Activated naive CD8-positive, alpha-beta T cell treated with anti-CD3 and anti-CD28 coated beads for 36 hours (primary cell): ENCODE data around the gene PPY. TPM values are rescaled to one million over a fixed set of nuclear protein-coding genes. Genes with fewer than 3 reads are reported as not detected.
"Not testable (repeated sequence)": the region's sequence is repeated elsewhere in the genome, so short reads cannot be mapped to it uniquely, and the experiment has no call there.

Experiments used
- DNase-seq: peaks from one replicate; pipeline ENCODE4 v3.0.0; 2021
- H3K27ac Mint-ChIP-seq: one replicate; pipeline ENCODE4 v1.8.0; 2022; ENCODE audit warnings: mild to moderate bottlenecking, moderate library complexity, mixed read lengths
- H3K27me3 Mint-ChIP-seq: one replicate; pipeline ENCODE4 v1.8.0; 2022; ENCODE audit warnings: mild to moderate bottlenecking, mixed read lengths
- H3K36me3 Mint-ChIP-seq: one replicate; pipeline ENCODE4 v1.8.0; 2021; ENCODE audit warnings: mild to moderate bottlenecking, mixed read lengths
- H3K4me1 Mint-ChIP-seq: one replicate; pipeline ENCODE4 v1.8.0; 2021; ENCODE audit warnings: mixed read lengths
- H3K4me3 Mint-ChIP-seq: one replicate; pipeline ENCODE4 v1.8.0; 2022; ENCODE audit warnings: mild to moderate bottlenecking, moderate library complexity, mixed read lengths
- H3K9me3 Mint-ChIP-seq: one replicate; pipeline ENCODE4 v1.8.0; 2022; ENCODE audit warnings: mixed read lengths
- total RNA-seq, 2 experiments: library from RNA; stranded (reverse); gene quantifications; one replicate each; pipeline ENCODE4 v1.2.3, GENCODE V29; 2021

PPY gene
- total RNA-seq, 2 experiments from 2014 or later: not detected

- Mint-ChIP-seq H3K27ac (no peak overlapping the region), H3K9me3 (no peaks in the 10 kb centered on the region), H3K27me3 (peaks cover 23% of the 10 kb centered on the region), H3K4me1 (no peaks in the 10 kb centered on the region), H3K36me3 (no peaks in the 10 kb centered on the region), H3K4me3 (no peak overlapping the region)
- DNase-seq: no peak
Measured at GRCh38 chr17:43974382-43975266, 32.3 kb upstream of the PPY start.

DNA sequence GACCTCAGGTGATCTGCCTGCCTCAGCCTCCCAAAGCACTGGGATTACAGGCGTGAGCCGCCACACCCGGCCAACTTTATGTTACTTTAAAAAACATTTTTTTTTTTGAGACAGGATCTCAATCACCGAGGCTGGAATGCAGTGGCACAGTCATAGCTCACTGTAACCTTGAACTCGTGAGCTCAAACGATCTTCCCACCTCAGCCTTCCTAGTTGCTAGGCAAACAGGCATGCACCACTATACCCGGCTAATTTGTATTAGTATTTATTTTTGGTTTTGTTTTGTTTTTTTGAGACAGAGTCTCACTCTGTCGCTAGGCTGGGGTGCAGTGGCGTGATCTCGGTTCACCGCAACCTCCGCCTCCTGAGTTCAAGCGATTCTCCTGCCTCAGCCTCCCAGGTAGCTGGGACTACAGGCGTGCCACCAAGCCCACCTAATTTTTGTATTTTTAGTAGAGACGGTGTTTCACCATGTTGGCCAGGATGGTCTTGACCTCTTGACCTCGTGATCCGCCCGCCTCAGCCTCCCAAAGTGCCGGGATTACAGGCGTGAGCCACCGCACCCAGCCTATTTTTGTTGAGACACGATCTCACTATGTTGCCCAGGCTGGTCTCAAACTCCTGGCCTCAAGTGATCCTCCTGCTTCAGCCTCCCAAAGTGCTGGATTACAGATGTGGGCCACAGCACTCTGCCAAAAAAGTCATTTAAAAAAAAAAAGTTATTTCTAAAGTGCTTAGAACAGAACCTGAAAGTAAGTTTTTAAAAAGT lies 30.4 kb upstream of the PPY start:
- peaks cover 19% of the 10 kb centered on the region for H3K27me3 Mint-ChIP-seq
- H3K36me3 Mint-ChIP-seq, H3K9me3 Mint-ChIP-seq, H3K27ac Mint-ChIP-seq, H3K4me3 Mint-ChIP-seq, DNase-seq, H3K4me1 Mint-ChIP-seq: not testable (repeated sequence)

DNA sequence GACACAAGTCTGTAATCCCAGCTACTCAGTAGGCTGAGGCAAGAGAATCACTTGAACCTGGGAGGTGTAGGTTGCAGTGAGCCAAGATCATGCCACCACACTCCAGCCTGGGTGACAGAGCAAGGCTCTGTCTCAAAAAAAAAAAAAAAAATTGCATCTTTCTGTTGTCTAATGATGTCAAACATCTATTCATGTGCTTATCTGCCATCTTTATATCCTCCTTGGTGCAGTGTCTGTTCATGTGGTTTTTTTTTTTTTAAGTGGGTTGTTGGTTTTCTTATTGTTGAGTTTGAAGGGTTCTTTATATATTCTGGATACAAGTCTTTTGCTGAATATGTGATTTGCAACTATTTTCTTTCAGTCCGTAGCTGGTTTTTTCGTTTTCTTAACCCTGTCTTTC lies 29.2 kb upstream of the PPY start:
- not testable (repeated sequence) for H3K36me3 Mint-ChIP-seq, H3K9me3 Mint-ChIP-seq, DNase-seq, H3K27ac Mint-ChIP-seq, H3K4me1 Mint-ChIP-seq, H3K4me3 Mint-ChIP-seq
- peaks cover 15% of the 10 kb centered on the region for H3K27me3 Mint-ChIP-seq

GRCh38 chr17:43970366-43970765 lies 28.1 kb upstream of the PPY start:
- Mint-ChIP-seq H3K4me1 (no peaks in the 10 kb centered on the region), H3K36me3 (no peaks in the 10 kb centered on the region), H3K9me3 (no peaks in the 10 kb centered on the region), H3K27ac (no peak overlapping the region), H3K27me3 (peaks cover 21% of the 10 kb centered on the region), H3K4me3 (no peak overlapping the region)
- no peak for DNase-seq

DNA sequence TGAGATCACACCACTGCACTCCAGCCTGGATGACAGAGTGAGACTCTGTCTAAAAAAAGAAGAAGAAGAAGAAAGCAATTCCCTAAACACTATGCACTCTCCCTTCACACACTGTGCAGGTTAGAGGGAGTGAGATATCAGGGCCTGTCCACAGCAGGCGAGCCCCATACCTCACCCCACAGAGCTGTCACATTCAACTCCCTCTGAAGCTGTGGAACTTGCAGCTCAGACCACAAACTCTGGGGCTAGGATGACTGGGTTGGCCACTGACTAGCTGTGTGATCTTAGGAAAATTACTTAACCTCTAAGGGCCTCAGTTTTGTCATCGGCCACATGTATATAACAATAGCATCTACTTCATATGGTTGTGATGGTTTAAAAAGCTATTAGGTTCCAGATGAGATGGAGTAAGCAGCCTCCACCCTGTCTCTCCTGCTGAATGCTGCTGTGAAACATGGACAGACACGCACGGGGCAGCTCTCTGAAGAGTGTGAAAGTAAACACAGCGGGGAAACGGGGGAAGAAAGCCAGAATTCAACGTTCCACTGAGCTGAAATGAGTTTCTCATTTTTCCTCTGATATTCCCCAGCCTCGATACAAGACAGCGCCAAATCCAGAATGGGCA lies 25.1 kb upstream of the PPY start:
- H3K27me3 Mint-ChIP-seq: peaks cover 17% of the 10 kb centered on the region
- no peaks in the 10 kb centered on the region for H3K4me1 Mint-ChIP-seq
- no peak overlapping the region for H3K27ac Mint-ChIP-seq
- DNase-seq: no peak
- no peak overlapping the region for H3K4me3 Mint-ChIP-seq
- no peaks in the 10 kb centered on the region for H3K36me3 Mint-ChIP-seq
- no peaks in the 10 kb centered on the region for H3K9me3 Mint-ChIP-seq

GRCh38 chr17:43966276-43966675 lies 24.0 kb upstream of the PPY start:
- Mint-ChIP-seq H3K27ac (no peak overlapping the region), H3K4me3 (no peak overlapping the region), H3K27me3 (peaks cover 14% of the 10 kb centered on the region), H3K9me3 (no peaks in the 10 kb centered on the region), H3K4me1 (no peaks in the 10 kb centered on the region), H3K36me3 (no peaks in the 10 kb centered on the region)
- no peak for DNase-seq

- Mint-ChIP-seq H3K27ac (no peak overlapping the region), H3K9me3 (no peaks in the 10 kb centered on the region), H3K4me3 (no peak overlapping the region), H3K4me1 (no peaks in the 10 kb centered on the region), H3K27me3 (peaks cover 14% of the 10 kb centered on the region), H3K36me3 (no peaks in the 10 kb centered on the region)
- DNase-seq: no peak
Measured at GRCh38 chr17:43962479-43962878, 20.2 kb upstream of the PPY start.

DNA sequence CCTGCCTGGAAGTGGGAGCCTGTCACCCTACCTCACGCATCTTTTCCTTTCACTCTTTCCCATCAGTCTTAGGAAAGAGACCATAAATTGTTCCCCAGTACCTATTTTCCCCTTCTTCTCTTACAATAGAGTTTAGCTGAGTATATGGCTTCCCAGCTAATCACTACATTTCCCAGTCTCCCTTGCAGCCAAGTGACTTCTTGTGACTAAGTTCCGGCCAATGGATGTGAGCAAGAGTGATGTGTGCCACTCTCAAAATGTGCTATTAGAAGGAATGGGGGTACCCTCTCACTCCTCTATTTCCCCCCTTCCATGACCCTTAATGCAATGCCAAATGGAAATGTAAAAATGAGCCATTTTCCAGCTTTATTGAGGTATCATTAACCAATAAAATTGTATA lies 19.7 kb upstream of the PPY start:
- Mint-ChIP-seq H3K36me3 (no peaks in the 10 kb centered on the region), H3K27ac (no peak overlapping the region), H3K4me3 (no peak overlapping the region), H3K9me3 (no peaks in the 10 kb centered on the region), H3K4me1 (no peaks in the 10 kb centered on the region), H3K27me3 (peaks cover 14% of the 10 kb centered on the region)
- no peak for DNase-seq

GRCh38 chr17:43961292-43961691 lies 19.0 kb upstream of the PPY start:
- not testable (repeated sequence) for H3K4me3 Mint-ChIP-seq, DNase-seq, H3K4me1 Mint-ChIP-seq, H3K27ac Mint-ChIP-seq, H3K36me3 Mint-ChIP-seq, H3K9me3 Mint-ChIP-seq
- peaks cover 14% of the 10 kb centered on the region for H3K27me3 Mint-ChIP-seq

DNA sequence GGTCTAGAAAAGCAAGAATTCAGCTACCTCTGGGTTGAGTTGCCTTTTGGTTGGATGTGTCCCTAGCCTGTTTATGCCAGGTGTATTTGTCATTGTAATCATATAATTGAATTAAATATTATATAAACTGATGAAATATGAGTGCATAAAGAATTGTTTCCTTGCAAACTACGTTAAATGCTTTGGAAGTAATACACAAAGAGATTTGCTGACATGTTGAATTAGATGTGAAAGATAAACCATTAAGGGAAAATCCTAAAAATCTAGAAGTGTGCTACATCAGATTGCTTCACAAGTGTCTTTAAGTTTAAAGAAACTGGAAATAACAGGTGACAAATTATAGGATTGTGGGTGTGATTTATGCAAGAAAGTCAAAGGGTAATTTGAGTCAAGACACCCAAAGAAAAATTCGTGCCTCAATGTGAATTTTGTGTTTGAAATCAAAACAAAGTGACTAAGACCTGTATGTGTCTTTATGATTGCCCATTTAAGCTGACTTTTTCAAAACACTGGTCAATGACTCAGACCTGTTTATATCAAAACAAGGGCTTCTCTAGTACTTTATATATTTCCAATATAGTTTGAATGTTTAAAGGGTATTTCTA lies 16.6 kb upstream of the PPY start:
- H3K9me3 Mint-ChIP-seq: no peaks in the 10 kb centered on the region
- no peak overlapping the region for H3K4me3 Mint-ChIP-seq
- peaks cover 21% of the 10 kb centered on the region for H3K27me3 Mint-ChIP-seq
- no peak overlapping the region for H3K27ac Mint-ChIP-seq
- no peak for DNase-seq
- H3K36me3 Mint-ChIP-seq: no peaks in the 10 kb centered on the region
- no peaks in the 10 kb centered on the region for H3K4me1 Mint-ChIP-seq

DNA sequence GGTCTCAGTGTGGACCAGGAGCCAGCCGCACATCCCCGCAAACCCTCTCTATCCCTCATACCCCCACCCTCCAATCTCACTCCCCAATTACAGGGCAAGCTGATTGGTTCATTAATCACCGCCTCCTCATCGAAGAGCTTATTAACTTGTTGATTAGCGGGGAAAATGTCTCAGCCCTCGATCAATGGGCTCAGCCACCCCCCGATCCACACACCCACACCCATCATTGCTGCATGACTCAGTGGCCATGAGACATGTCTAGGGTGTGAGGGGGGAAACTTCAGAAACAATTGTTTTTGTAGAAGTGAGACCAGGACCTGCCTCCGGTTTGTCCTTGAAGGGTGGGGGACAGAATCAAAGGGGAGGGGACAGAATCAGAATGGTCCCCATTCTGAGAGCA lies 13.9 kb upstream of the PPY start:
- Mint-ChIP-seq H3K36me3 (no peaks in the 10 kb centered on the region), H3K27ac (no peak overlapping the region), H3K4me3 (no peak overlapping the region), H3K27me3 (peaks cover 40% of the 10 kb centered on the region), H3K4me1 (peaks cover 3% of the 10 kb centered on the region), H3K9me3 (no peaks in the 10 kb centered on the region)
- DNase-seq: no peak

GRCh38 chr17:43953746-43954145 lies 11.5 kb upstream of the PPY start, which contains the start of gene PYY:
Gene PYY, minus strand, starts transcription at chr17:43953940. Its CDS starts 457 bp downstream, at chr17:43953483.
- Mint-ChIP-seq H3K27ac (no peak within 1 kb of the TSS), H3K36me3 (no peaks in the 10 kb centered on the region), H3K9me3 (no peaks in the 10 kb centered on the region), H3K4me1 (peaks cover 3% of the 10 kb centered on the region), H3K27me3 (peaks cover 59% of the 10 kb centered on the region), H3K4me3 (peak within 1 kb of the TSS; percentile 18)
- DNase-seq: no peak

DNA sequence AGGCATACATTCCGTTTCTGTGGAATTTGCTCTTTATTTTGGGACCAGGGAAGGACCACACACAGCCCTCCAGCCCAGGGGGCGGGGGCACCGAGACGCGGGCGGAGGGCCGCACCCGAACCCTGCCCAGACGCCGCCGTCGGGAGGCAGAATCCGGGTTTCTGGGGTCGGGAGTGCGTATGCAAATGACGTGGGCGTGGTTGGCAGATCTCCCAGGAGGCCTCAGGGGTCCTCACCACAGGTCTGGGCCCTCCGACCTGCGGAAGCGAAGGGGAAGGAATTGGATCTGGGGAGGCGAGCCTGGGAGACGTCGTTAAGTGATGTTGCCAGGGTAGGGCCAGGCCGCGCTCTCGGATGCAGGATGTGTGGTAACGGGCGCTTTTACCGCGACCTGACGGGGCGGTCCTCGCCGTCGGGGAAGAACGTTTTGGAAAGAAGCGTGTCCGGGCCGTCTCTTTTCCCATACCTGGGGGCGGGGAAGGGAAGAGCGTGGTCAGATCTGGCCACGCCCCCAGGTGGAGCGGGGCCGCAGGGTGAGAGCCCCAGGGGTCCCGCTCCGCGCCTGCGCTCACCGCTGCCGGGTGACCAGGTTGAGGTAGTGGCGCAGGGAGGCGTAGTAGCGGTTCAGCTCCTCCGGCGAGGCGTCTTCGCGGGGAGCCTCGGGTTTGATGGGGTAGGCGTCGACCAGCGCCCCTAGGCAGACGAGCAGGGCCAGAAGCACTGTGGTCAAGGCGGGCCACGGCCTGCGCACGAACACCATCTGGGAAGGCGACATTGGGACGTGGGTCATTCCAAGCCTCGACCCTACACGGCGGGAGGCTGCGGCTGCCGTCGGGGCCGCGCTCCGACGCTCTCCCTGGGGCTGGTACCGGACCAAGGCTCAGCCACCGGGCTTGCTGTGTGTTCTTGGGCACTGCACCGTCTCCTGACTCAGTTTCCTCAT lies 10.7 kb upstream of the PPY start:
- peak overlapping the region; percentile 18 for H3K4me3 Mint-ChIP-seq

DNA sequence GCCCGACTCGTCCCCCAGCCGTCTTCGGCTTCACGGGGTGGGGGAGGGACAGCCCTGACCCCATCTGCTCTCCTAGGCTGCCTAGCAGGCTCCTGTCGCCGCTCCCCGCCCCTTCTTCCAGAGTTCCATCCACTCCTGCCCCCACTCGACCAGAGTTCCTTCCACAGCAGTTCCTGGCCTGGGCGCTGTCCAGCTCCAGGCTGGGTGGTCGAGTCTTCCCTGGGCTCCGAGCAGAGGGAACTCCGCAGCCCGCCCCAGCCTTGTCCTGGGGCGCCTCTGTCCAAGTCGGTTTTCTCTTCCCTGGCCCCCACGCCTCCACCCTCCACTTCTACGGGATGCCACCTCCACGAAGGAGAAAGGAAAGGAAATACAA lies 10.1 kb upstream of the PPY start:
- Mint-ChIP-seq H3K4me1 (peaks cover 3% of the 10 kb centered on the region), H3K36me3 (no peaks in the 10 kb centered on the region), H3K27me3 (peaks cover 64% of the 10 kb centered on the region), H3K9me3 (no peaks in the 10 kb centered on the region), H3K27ac (no peak overlapping the region), H3K4me3 (no peak overlapping the region)
- DNase-seq: no peak

More for the DNA sequence above, 10.7 kb upstream of the PPY start:
- peak; percentile 20 for DNase-seq
- peaks cover 3% of the 10 kb centered on the region for H3K4me1 Mint-ChIP-seq
- no peaks in the 10 kb centered on the region for H3K36me3 Mint-ChIP-seq
- H3K9me3 Mint-ChIP-seq: no peaks in the 10 kb centered on the region
- no peak overlapping the region for H3K27ac Mint-ChIP-seq
- H3K27me3 Mint-ChIP-seq: peaks cover 59% of the 10 kb centered on the region
